H1 (cell line): ENCODE results near the gene HYDIN. TPM values are rescaled to one million over a fixed set of nuclear protein-coding genes. Genes with fewer than 3 reads are reported as not detected.

ENCODE experiments used
- CTCF ChIA-PET: fragments of 300-600 bp; sonication (Branson Sonifier 250); formaldehyde crosslinking; loops from one replicate; lab custom pipeline; 2021; ENCODE audit not compliant: partially characterized antibody; lab: Charles Lee
- POLR2A ChIA-PET: fragments of 300-600 bp; sonication (Branson Sonifier 250); formaldehyde crosslinking; loops from one replicate; lab custom pipeline; 2021; ENCODE audit warnings: inconsistent platforms; ENCODE audit not compliant: partially characterized antibody; lab: Charles Lee
- DNase-seq, 2 experiments: peaks; one replicate each; pipeline versions ENCODE4 v3.0.0 to v3.0.0-alpha.2; 2010 to 2022; ENCODE audit warnings: low spot score in 2 of 2, low read depth in 1 of 2, mixed read lengths in 1 of 2
- FAIRE-seq: peaks from 2 replicates; lab custom pipeline; 2011; peaks lifted over from hg19 to GRCh38; lab: Jason Lieb, UNC
- H2AFZ ChIP-seq: 2 replicates; pipeline ENCODE4 v1.8.1; 2012; ENCODE audit warnings: low read length, inconsistent platforms
- H2AK5ac ChIP-seq: 2 replicates; pipeline ENCODE4 v1.6.1; 2013; ENCODE audit warnings: low read depth, low read length
- H2BK120ac ChIP-seq: replicated peaks from 2 replicates; pipeline ENCODE3; 2013; ENCODE audit warnings: low read depth, low read length, inconsistent platforms
- H2BK12ac ChIP-seq: 2 replicates; pipeline ENCODE4 v1.6.1; 2013; ENCODE audit warnings: low read depth, low read length
- H2BK15ac ChIP-seq: 2 replicates; pipeline ENCODE4 v1.6.1; 2013; ENCODE audit warnings: low read length
- H2BK20ac ChIP-seq: 2 replicates; pipeline ENCODE4 v1.6.1; 2013; ENCODE audit warnings: low read length
- H2BK5ac ChIP-seq: 2 replicates; pipeline ENCODE4 v1.6.1; 2013; ENCODE audit warnings: low read depth, low read length
- H3K14ac ChIP-seq: 2 replicates; pipeline ENCODE4 v1.6.1; 2013; ENCODE audit warnings: inconsistent platforms; ENCODE audit not compliant: insufficient read length
- H3K18ac ChIP-seq: 2 replicates; pipeline ENCODE4 v1.6.1; 2013; ENCODE audit warnings: low read length; ENCODE audit errors: extremely low read depth
- H3K23ac ChIP-seq: 2 replicates; pipeline ENCODE4 v1.6.1; 2013; ENCODE audit warnings: inconsistent platforms; ENCODE audit not compliant: insufficient read length
- H3K23me2 ChIP-seq: 2 replicates; pipeline ENCODE4 v1.6.1; 2013; ENCODE audit warnings: low read depth, low read length
- H3K27ac ChIP-seq: 2 replicates; pipeline ENCODE4 v1.6.1; 2011; ENCODE audit warnings: low read depth, low read length, inconsistent platforms
- H3K27me3 ChIP-seq, 4 experiments: replicated peaks in 1 of 4; 1 replicate in 1 of 4; 2 replicates in 3 of 4; pipeline versions ENCODE4 v1.6.1 to v1.8.1; 2011 to 2013; ENCODE audit warnings: low read length in 3 of 4, mild to moderate bottlenecking in 3 of 4, inconsistent platforms in 2 of 4, mixed read lengths in 2 of 4, moderate library complexity in 1 of 4; ENCODE audit not compliant: control insufficient read depth in 3 of 4, insufficient read depth in 3 of 4; ENCODE audit errors: extremely low read depth in 1 of 4
- H3K36me3 ChIP-seq, 4 experiments: 2 replicates each; pipeline versions ENCODE4 v1.6.1 to v1.8.1; 2011 to 2013; ENCODE audit warnings: mild to moderate bottlenecking in 4 of 4, low read length in 3 of 4, moderate library complexity in 2 of 4, control low read depth in 1 of 4, inconsistent platforms in 1 of 4; ENCODE audit not compliant: insufficient read depth in 4 of 4, control insufficient read depth in 2 of 4
- H3K4ac ChIP-seq: replicated peaks from 2 replicates; pipeline ENCODE3; 2013; ENCODE audit warnings: low read length, low read depth, mixed read lengths, inconsistent platforms; ENCODE audit not compliant: insufficient read length
- H3K4me1 ChIP-seq, 4 experiments: replicated peaks in 1 of 4; 1 replicate in 1 of 4; 2 replicates in 3 of 4; pipeline versions ENCODE4 v1.6.1 to v1.8.1; 2011 to 2013; ENCODE audit warnings: low read length in 3 of 4, inconsistent platforms in 2 of 4, mixed read lengths in 1 of 4; ENCODE audit not compliant: insufficient read depth in 4 of 4, control insufficient read depth in 3 of 4
- H3K4me2 ChIP-seq, 2 experiments: 2 replicates each; pipeline versions ENCODE4 v1.6.1 to v1.8.1; 2011 to 2013; ENCODE audit warnings: low read depth in 2 of 2, low read length in 2 of 2, control low read depth in 1 of 2, inconsistent platforms in 1 of 2, mild to moderate bottlenecking in 1 of 2; ENCODE audit not compliant: insufficient read depth in 1 of 2
- H3K4me3 ChIP-seq, 4 experiments: fragments of 200-600, 300-600 bp in 1 of 4; sonication (generic), shearing (Covaris generic), sonication (Bioruptor Twin) in 1 of 4; 2 replicates each; pipeline versions ENCODE4 v1.5.1 to v1.8.1; 2011 to 2016; ENCODE audit warnings: low read length in 4 of 4, low read depth in 3 of 4, control low read depth in 2 of 4, inconsistent platforms in 2 of 4, mild to moderate bottlenecking in 2 of 4, mixed read lengths in 1 of 4, moderate library complexity in 1 of 4; ENCODE audit not compliant: insufficient read depth in 2 of 4; ENCODE audit errors: extremely low read depth in 1 of 4
- H3K56ac ChIP-seq: replicated peaks from 2 replicates; pipeline ENCODE3; 2013; ENCODE audit warnings: low read depth, mild to moderate bottlenecking, mixed read lengths, low read length, inconsistent platforms; ENCODE audit not compliant: insufficient read length
- H3K79me1 ChIP-seq: 2 replicates; pipeline ENCODE4 v1.6.1; 2013; ENCODE audit warnings: low read depth, low read length, control low read depth
- H3K79me2 ChIP-seq, 2 experiments: 2 replicates each; pipeline versions ENCODE4 v1.6.1 to v1.8.1; 2012 to 2013; ENCODE audit warnings: low read length in 2 of 2, mild to moderate bottlenecking in 2 of 2, inconsistent platforms in 1 of 2; ENCODE audit not compliant: insufficient read depth in 2 of 2, control insufficient read depth in 1 of 2
- H3K9ac ChIP-seq, 4 experiments: replicated peaks in 1 of 4; 1 replicate in 1 of 4; 2 replicates in 3 of 4; pipeline versions ENCODE4 v1.6.1 to v1.8.1; 2011 to 2013; ENCODE audit warnings: low read depth in 3 of 4, low read length in 3 of 4, control low read depth in 2 of 4, mild to moderate bottlenecking in 2 of 4, moderate library complexity in 2 of 4, inconsistent platforms in 1 of 4; ENCODE audit errors: extremely low read depth in 1 of 4
- H3K9me3 ChIP-seq, 2 experiments: 2 replicates each; pipeline versions ENCODE4 v1.6.1 to v1.8.1; 2012 to 2013; ENCODE audit warnings: mild to moderate bottlenecking in 2 of 2, moderate library complexity in 2 of 2, control low read depth in 1 of 2, inconsistent platforms in 1 of 2, low read depth in 1 of 2, low read length in 1 of 2, mixed read lengths in 1 of 2; ENCODE audit not compliant: insufficient read depth in 2 of 2
- H4K20me1 ChIP-seq, 2 experiments: replicated peaks in 1 of 2; 2 replicates each; pipeline versions ENCODE3 to v1.8.1; 2011 to 2013; ENCODE audit warnings: inconsistent platforms in 2 of 2, low read length in 2 of 2, mild to moderate bottlenecking in 1 of 2; ENCODE audit not compliant: insufficient read depth in 2 of 2, control insufficient read depth in 1 of 2
- H4K5ac ChIP-seq: 2 replicates; pipeline ENCODE4 v1.6.1; 2013; ENCODE audit warnings: low read length, low read depth, mixed read lengths, inconsistent platforms; ENCODE audit not compliant: insufficient read length
- H4K8ac ChIP-seq: 2 replicates; pipeline ENCODE4 v1.8.0; 2013; ENCODE audit warnings: mild to moderate bottlenecking, moderate library complexity, low read length, inconsistent platforms; ENCODE audit not compliant: insufficient read depth; ENCODE audit errors: extremely low read depth
- H4K91ac ChIP-seq: replicated peaks from 2 replicates; pipeline ENCODE3; 2013; ENCODE audit warnings: low read length, mixed read lengths, inconsistent platforms; ENCODE audit not compliant: insufficient read length
- GABPA ChIP-seq: IDR thresholded peaks from 2 replicates; pipeline ENCODE4 v1.6.1; 2011; ENCODE audit warnings: mild to moderate bottlenecking, low read length, moderate library complexity, borderline replicate concordance; ENCODE audit not compliant: insufficient read depth
- GTF2F1 ChIP-seq: IDR thresholded peaks from 2 replicates; pipeline ENCODE4 v1.6.1; 2012; ENCODE audit warnings: low read depth, low read length, improper control_type of control experiment, borderline replicate concordance
- NRF1 ChIP-seq: IDR thresholded peaks from 2 replicates; pipeline ENCODE4 v1.6.1; 2011; ENCODE audit warnings: mild to moderate bottlenecking, low read depth, low read length, improper control_type of control experiment
- RAD21 ChIP-seq, 2 experiments: IDR thresholded peaks in 1 of 2; conservative IDR thresholded peaks in 1 of 2; 2 replicates each; pipeline ENCODE4 v1.6.1; 2011; ENCODE audit warnings: low read depth in 2 of 2, low read length in 2 of 2, improper control_type of control experiment in 1 of 2, inconsistent platforms in 1 of 2, mild to moderate bottlenecking in 1 of 2, moderate library complexity in 1 of 2
- SIN3A ChIP-seq, 2 experiments: IDR thresholded peaks in 1 of 2; conservative IDR thresholded peaks in 1 of 2; 2 replicates each; pipeline ENCODE4 v1.6.1; 2011 to 2012; ENCODE audit warnings: low read length in 2 of 2, improper control_type of control experiment in 1 of 2, low read depth in 1 of 2, mild to moderate bottlenecking in 1 of 2
- SRF ChIP-seq: IDR thresholded peaks from 2 replicates; pipeline ENCODE4 v1.6.1; 2011; ENCODE audit warnings: mild to moderate bottlenecking, low read depth, low read length, moderate library complexity
- WGBS, 2 experiments: shearing (Covaris generic) in 1 of 2; methylation state at CpG; one replicate each; pipeline versions ENCODE4 v1.1.6 to v1.1.7; 2013 to 2015; ENCODE audit warnings: low lambda C conversion rate in 2 of 2, mixed read lengths in 2 of 2, inconsistent platforms in 1 of 2, low coverage in 1 of 2, missing lambda C conversion rate in 1 of 2; ENCODE audit not compliant: insufficient replicate concordance in 2 of 2, insufficient coverage in 1 of 2, insufficient read length in 1 of 2; ENCODE audit errors: extremely low coverage in 1 of 2, missing lambda C conversion rate in 1 of 2; 5-methylcytosine and 5-hydroxymethylcytosine counted together
- polyA plus RNA-seq, 7 experiments: library from polyadenylated mRNA; depleted of rRNA in 3 of 7; stranded (reverse) in 5 of 7; unstranded in 2 of 7; fragments of >200 nt in 5 of 7; fragments of 200-250 nt in 2 of 7; gene quantifications; 1 replicate in 5 of 7; 2 replicates in 1 of 7; 4 replicates in 1 of 7; pipeline versions ENCODE4 v1.2.1 to v1.2.3, GENCODE V29; 2011 to 2013; ENCODE audit warnings: missing spikeins in 2 of 7, mixed read lengths in 2 of 7
- total RNA-seq: library from RNA; stranded (reverse); fragmentation: NEBNext Ultra II Directional; extraction: Animal tissue kit (Norgen Biotek cat#: 25700); gene quantifications from 2 replicates; pipeline ENCODE4 v1.2.1, GENCODE V29; 2021
- TF ChIP-seq, protein P1 (sequence below): IDR thresholded peaks from 2 replicates; pipeline ENCODE4 v1.6.1; 2012; ENCODE audit warnings: inconsistent platforms
- TF ChIP-seq, protein P2 (sequence below), 3 experiments: IDR thresholded peaks; 1 replicate in 2 of 3; 2 replicates in 1 of 3; pipeline versions ENCODE4 v1.5.1 to v1.6.1; 2011; ENCODE audit warnings: low read length in 3 of 3, mild to moderate bottlenecking in 3 of 3, inconsistent platforms in 2 of 3, low read depth in 1 of 3, moderate library complexity in 1 of 3; ENCODE audit not compliant: insufficient read depth in 1 of 3; ENCODE audit errors: control extremely low read depth in 1 of 3

The HYDIN gene
- total and polyA plus RNA-seq, 2 of the 8 experiments (the other 6 are each of a cell fraction or from before 2014, with no cell fraction given), result 1.1 to 1.8 TPM

DNA sequence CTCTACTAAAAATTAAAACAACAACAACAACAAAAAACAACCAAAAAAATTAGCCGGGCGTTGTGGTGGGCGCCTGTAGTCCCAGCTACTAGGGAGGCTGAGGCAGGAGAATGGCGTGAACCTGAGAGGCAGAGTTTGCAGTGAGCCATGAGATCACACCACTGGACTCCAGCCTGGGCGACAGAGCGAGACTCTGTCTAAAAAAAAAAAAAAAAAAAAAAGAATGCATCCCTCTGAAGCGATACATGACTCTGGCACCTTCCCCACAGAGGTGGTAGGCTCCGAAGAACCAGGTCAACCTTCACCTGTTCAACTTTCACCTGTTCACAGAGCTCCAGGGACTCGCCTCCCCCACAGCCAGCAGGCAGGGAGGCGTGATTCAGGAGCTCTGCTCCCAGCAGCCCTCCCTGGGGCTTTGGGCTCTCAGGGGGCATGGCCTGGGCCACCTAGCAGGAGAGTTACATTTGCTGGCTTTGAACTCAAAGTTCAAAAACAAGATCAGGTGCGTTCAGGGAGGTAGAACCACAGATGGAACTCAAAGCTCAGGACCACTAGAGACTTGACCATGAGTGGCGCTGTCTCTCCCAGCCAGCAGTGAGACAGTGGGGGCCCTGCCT, 435.1 kb downstream of the HYDIN start:
- Histone ChIP-seq H3K27me3 (no peaks in the 10 kb centered on the region), H3K4ac (no peak overlapping the region), H3K14ac (no peak overlapping the region), H2BK120ac (no peak overlapping the region), H2BK5ac (no peak overlapping the region), H3K4me2 (no peak overlapping the region), H2BK15ac (no peak overlapping the region), H3K18ac (no peak overlapping the region), H3K4me3 (no peak overlapping the region), H3K79me1 (peaks cover 32% of the 10 kb centered on the region), H2BK20ac (no peak overlapping the region), H2AFZ (no peak overlapping the region), H4K8ac (no peak overlapping the region), H3K36me3 (peaks cover 0 to 8% (median 0%) of the 10 kb centered on the region in 4 experiments; a peak in 2 of 8 replicates), H4K20me1 (peaks cover 20 to 24% of the 10 kb centered on the region in 2 experiments), H3K27ac (no peak overlapping the region; the same call in 1 of the 2 replicates), H3K79me2 (peaks cover 18 to 95% of the 10 kb centered on the region in 2 experiments), H3K56ac (no peak overlapping the region), H2AK5ac (no peak overlapping the region), H2BK12ac (no peak overlapping the region), H3K9me3 (no peaks in the 10 kb centered on the region), H4K5ac (no peak overlapping the region), H3K23me2 (peaks cover 4% of the 10 kb centered on the region), H3K4me1 (peaks cover 0 to 5% (median 3%) of the 10 kb centered on the region in 4 experiments; a peak in 6 of 7 replicates), H4K91ac (no peak overlapping the region), H3K9ac (no peak overlapping the region), H3K23ac (no peak overlapping the region)
- DNase-seq (no peak), FAIRE-seq (no peak)
- ChIA-PET POLR2A (interaction anchor here (0.9 to 1.2 kb wide), 3 partner anchors 9 to 23 kb away, joined by 3 to 6 read pairs (median 3); no protein-coding TSS in a partner anchor), CTCF (interaction anchor here (0.9 to 3.0 kb wide), 2 partner anchors 13 to 116 kb away, joined by 3 to 8 read pairs; no protein-coding TSS in a partner anchor)
- 87% methylated on average over 10 of the region's 12 CpGs; no CpG with 5 or more reads in 1 of the 2 experiments for WGBS, 2 experiments
- TF ChIP-seq, protein P1, sequence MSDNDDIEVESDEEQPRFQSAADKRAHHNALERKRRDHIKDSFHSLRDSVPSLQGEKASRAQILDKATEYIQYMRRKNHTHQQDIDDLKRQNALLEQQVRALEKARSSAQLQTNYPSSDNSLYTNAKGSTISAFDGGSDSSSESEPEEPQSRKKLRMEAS, result no peak
- TF ChIP-seq SRF (no peak), SIN3A (conservative IDR thresholded peaks at IDR 0.05 in 1 of 2, IDR thresholded peaks at IDR 0.05 in 1 of 2; ENCODE audit: low read depth in 1 of 2, low read length in 2 of 2) (no peak), GTF2F1 (no peak), GABPA (no peak), NRF1 (no peak), RAD21 (IDR thresholded peaks at IDR 0.05 in 1 of 2, conservative IDR thresholded peaks at IDR 0.05 in 1 of 2; ENCODE audit: low read depth in 2 of 2, low read length in 2 of 2) (no peak)
- TF ChIP-seq, protein P2, sequence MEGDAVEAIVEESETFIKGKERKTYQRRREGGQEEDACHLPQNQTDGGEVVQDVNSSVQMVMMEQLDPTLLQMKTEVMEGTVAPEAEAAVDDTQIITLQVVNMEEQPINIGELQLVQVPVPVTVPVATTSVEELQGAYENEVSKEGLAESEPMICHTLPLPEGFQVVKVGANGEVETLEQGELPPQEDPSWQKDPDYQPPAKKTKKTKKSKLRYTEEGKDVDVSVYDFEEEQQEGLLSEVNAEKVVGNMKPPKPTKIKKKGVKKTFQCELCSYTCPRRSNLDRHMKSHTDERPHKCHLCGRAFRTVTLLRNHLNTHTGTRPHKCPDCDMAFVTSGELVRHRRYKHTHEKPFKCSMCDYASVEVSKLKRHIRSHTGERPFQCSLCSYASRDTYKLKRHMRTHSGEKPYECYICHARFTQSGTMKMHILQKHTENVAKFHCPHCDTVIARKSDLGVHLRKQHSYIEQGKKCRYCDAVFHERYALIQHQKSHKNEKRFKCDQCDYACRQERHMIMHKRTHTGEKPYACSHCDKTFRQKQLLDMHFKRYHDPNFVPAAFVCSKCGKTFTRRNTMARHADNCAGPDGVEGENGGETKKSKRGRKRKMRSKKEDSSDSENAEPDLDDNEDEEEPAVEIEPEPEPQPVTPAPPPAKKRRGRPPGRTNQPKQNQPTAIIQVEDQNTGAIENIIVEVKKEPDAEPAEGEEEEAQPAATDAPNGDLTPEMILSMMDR (IDR thresholded peaks at IDR 0.05; ENCODE audit: control extremely low read depth in 1 of 3, insufficient read depth in 1 of 3, low read depth in 1 of 3, low read length in 3 of 3), result no peak
